ENCODE results near the gene TOE1. TPM values are rescaled to one million over a fixed set of nuclear protein-coding genes. Genes with fewer than 3 reads are reported as not detected.
A peak's percentile ranks its signal among the peaks of the same experiment; 100 is the strongest.

TOE1 gene
- total and polyA plus RNA-seq, 2 donors (not counting 1 experiment from before 2014, with no cell fraction given): 24.7 to 28.6 TPM

GRCh38 chr1:45375104-45376090 lies 35.4 kb downstream of the TOE1 start:
- Histone ChIP-seq H4K20me1 (ENCODE audit: control insufficient read depth, insufficient read depth, low read length, poor library complexity, severe bottlenecking) (no peaks in the 10 kb centered on the region), H3K36me3 (replicated peaks in 1 of 2; ENCODE audit: control extremely low read depth in 1 of 2, control insufficient read depth in 1 of 2, extremely low read depth in 1 of 2, insufficient read depth in 2 of 2, low read length in 1 of 2) (no peaks in the 10 kb centered on the region), H3K27me3 (replicated peaks in 1 of 4; ENCODE audit: control extremely low read depth in 1 of 4, control insufficient read depth in 3 of 4, insufficient read depth in 4 of 4, low read length in 3 of 4) (no peaks in the 10 kb centered on the region), H2AFZ (ENCODE audit: insufficient read depth, low read depth, low read length, poor library complexity, severe bottlenecking) (peak overlapping the region; percentile 6), H3K9me3 (ENCODE audit: control extremely low read depth in 1 of 3, control insufficient read depth in 2 of 3, insufficient read depth in 1 of 3, low read length in 2 of 3) (peaks cover 0 to 3% (median 0%) of the 10 kb centered on the region in 3 donors), H3K9ac (ENCODE audit: low read length) (no peak overlapping the region), H3K4me3 (ENCODE audit: control extremely low read depth in 1 of 5, extremely low read depth in 1 of 5, insufficient read depth in 1 of 5, low read depth in 2 of 5, low read length in 4 of 5) (no peak overlapping the region), H3K4me1 (ENCODE audit: control insufficient read depth in 2 of 2, insufficient read depth in 2 of 2, low read length in 2 of 2) (peaks cover 25 to 33% of the 10 kb centered on the region in 2 donors), H3K79me2 (ENCODE audit: control insufficient read depth, insufficient read depth, low read length) (no peaks in the 10 kb centered on the region), H3K4me2 (replicated peaks; ENCODE audit: low read depth, low read length, poor library complexity, severe bottlenecking) (peak overlapping the region; percentile 4), H3K27ac (ENCODE audit: low read length in 2 of 2) (peak overlapping the region in 1 of 2 donors; percentile 40)
- Mint-ChIP-seq H3K27me3 (no peaks in the 10 kb centered on the region), H3K4me1 (peaks cover 38% of the 10 kb centered on the region), H3K9me3 (ENCODE audit: insufficient read depth) (no peaks in the 10 kb centered on the region), H3K27ac (peak overlapping the region; percentile 29), H3K4me3 (no peak overlapping the region)
- TF ChIP-seq EZH2 (IDR thresholded peaks at IDR 0.05; ENCODE audit: borderline replicate concordance, insufficient read depth, low read depth, low read length, poor library complexity, severe bottlenecking): no peak
- no peak for TF ChIP-seq CTCF (IDR thresholded peaks at IDR 0.05)
- 54% methylated on average over 2 of the region's 3 CpGs for WGBS (ENCODE audit: insufficient coverage)
- DNase-seq (no peak), ATAC-seq (ENCODE audit: low read depth) (no peak)
- CTCF ChIA-PET: interaction anchor here (0.8 kb wide), 1 partner anchor 13 kb away, joined by 3 read pairs; no protein-coding TSS in a partner anchor
- POLR2A ChIA-PET: no interaction called here
- intact Hi-C loops (cut with micrococcal nuclease): no loop called here

GRCh38 chr1:45378184-45378583 lies 38.2 kb downstream of the TOE1 start:
- no peak overlapping the region for H3K4me3 Mint-ChIP-seq
- Histone ChIP-seq H3K4me3 (ENCODE audit: control extremely low read depth in 1 of 5, extremely low read depth in 1 of 5, insufficient read depth in 1 of 5, low read depth in 2 of 5, low read length in 4 of 5) (no peak overlapping the region), H3K4me2 (replicated peaks; ENCODE audit: low read depth, low read length, poor library complexity, severe bottlenecking) (no peak overlapping the region), H3K9me3 (ENCODE audit: control extremely low read depth in 1 of 3, control insufficient read depth in 2 of 3, insufficient read depth in 1 of 3, low read length in 2 of 3) (no peaks in the 10 kb centered on the region), H3K27ac (ENCODE audit: low read length in 2 of 2) (no peak overlapping the region), H2AFZ (ENCODE audit: insufficient read depth, low read depth, low read length, poor library complexity, severe bottlenecking) (no peak overlapping the region), H3K9ac (ENCODE audit: low read length) (no peak overlapping the region), H3K4me1 (ENCODE audit: control insufficient read depth in 2 of 2, insufficient read depth in 2 of 2, low read length in 2 of 2) (peaks cover 13 to 20% of the 10 kb centered on the region in 2 donors), H3K79me2 (ENCODE audit: control insufficient read depth, insufficient read depth, low read length) (no peaks in the 10 kb centered on the region), H3K27me3 (replicated peaks in 1 of 4; ENCODE audit: control extremely low read depth in 1 of 4, control insufficient read depth in 3 of 4, insufficient read depth in 4 of 4, low read length in 3 of 4) (no peaks in the 10 kb centered on the region), H3K36me3 (replicated peaks in 1 of 2; ENCODE audit: control extremely low read depth in 1 of 2, control insufficient read depth in 1 of 2, extremely low read depth in 1 of 2, insufficient read depth in 2 of 2, low read length in 1 of 2) (no peaks in the 10 kb centered on the region), H4K20me1 (ENCODE audit: control insufficient read depth, insufficient read depth, low read length, poor library complexity, severe bottlenecking) (no peaks in the 10 kb centered on the region)
- no peaks in the 10 kb centered on the region for H3K9me3 Mint-ChIP-seq (ENCODE audit: insufficient read depth)
- POLR2A ChIA-PET: no interaction called here
- ATAC-seq (ENCODE audit: low read depth): no peak
- TF ChIP-seq CTCF (IDR thresholded peaks at IDR 0.05) (no peak), EZH2 (IDR thresholded peaks at IDR 0.05; ENCODE audit: borderline replicate concordance, insufficient read depth, low read depth, low read length, poor library complexity, severe bottlenecking) (no peak)
- CTCF ChIA-PET: interaction anchor here (0.6 to 2.5 kb wide), 4 partner anchors 17 to 134 kb away, joined by 3 to 11 read pairs (median 4); no protein-coding TSS in a partner anchor
- DNase-seq: no peak
- H3K4me1 Mint-ChIP-seq: peaks cover 24% of the 10 kb centered on the region
- H3K27ac Mint-ChIP-seq: no peak overlapping the region
- intact Hi-C loops (cut with micrococcal nuclease): no loop called here
- H3K27me3 Mint-ChIP-seq: no peaks in the 10 kb centered on the region
